ENCODE results near the gene SDK2.

SDK2 gene, protein sequence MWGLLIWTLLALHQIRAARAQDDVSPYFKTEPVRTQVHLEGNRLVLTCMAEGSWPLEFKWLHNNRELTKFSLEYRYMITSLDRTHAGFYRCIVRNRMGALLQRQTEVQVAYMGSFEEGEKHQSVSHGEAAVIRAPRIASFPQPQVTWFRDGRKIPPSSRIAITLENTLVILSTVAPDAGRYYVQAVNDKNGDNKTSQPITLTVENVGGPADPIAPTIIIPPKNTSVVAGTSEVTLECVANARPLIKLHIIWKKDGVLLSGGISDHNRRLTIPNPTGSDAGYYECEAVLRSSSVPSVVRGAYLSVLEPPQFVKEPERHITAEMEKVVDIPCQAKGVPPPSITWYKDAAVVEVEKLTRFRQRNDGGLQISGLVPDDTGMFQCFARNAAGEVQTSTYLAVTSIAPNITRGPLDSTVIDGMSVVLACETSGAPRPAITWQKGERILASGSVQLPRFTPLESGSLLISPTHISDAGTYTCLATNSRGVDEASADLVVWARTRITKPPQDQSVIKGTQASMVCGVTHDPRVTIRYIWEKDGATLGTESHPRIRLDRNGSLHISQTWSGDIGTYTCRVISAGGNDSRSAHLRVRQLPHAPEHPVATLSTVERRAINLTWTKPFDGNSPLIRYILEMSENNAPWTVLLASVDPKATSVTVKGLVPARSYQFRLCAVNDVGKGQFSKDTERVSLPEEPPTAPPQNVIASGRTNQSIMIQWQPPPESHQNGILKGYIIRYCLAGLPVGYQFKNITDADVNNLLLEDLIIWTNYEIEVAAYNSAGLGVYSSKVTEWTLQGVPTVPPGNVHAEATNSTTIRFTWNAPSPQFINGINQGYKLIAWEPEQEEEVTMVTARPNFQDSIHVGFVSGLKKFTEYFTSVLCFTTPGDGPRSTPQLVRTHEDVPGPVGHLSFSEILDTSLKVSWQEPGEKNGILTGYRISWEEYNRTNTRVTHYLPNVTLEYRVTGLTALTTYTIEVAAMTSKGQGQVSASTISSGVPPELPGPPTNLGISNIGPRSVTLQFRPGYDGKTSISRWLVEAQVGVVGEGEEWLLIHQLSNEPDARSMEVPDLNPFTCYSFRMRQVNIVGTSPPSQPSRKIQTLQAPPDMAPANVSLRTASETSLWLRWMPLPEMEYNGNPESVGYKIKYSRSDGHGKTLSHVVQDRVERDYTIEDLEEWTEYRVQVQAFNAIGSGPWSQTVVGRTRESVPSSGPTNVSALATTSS (N-terminal part only)

DNA sequence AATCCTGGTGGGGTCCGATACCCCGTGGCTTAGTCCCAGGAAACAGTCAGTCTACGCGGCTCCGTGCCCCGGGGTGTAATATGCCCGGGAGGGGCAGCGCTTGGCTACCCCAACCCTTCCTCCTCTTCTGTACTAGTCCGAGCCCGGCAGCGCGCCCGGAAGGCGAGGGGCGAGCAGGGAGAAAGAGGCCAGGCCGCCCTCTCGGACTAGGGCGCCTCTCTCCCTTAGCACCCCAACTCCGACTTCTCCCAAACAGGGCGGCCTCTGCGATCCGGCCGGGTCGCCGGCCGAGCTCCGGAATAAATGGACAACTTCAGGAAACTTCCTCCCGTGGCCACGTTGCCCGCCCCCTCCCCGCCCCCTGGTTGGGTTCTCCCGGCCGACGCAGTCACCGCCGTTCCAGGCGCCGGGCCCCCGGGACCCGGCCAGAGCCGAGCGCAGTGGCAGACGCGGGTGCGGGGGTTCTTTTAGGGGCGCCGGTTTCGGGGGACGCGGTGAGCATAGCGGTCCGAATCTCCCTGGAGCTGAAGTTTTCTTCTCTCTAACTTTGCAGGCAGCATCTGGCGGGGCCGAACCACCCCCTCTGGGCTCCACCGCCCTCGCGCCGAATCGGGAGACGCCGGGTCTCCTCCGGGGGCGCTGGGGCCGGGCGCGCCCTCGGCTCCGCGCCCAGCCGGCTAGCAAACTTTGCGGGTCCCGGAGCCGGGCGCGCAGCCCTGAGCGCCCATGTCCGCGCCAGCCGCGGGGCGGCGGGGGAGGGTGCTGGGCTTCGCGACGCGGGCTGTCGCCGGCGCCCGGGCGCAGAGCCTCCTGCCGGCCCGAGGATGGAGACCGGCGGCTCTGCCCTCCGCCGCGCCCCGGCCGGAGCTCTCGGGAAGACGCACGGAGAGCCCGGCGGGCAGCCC, at the start of gene SDK2:
Gene SDK2, minus strand, starts transcription at position 301 of the 905 bp plus-strand sequence. CDS start 357 bp downstream, outside the sequence.
- DNase-seq (ENCODE audit: low spot score): no peak

DNA sequence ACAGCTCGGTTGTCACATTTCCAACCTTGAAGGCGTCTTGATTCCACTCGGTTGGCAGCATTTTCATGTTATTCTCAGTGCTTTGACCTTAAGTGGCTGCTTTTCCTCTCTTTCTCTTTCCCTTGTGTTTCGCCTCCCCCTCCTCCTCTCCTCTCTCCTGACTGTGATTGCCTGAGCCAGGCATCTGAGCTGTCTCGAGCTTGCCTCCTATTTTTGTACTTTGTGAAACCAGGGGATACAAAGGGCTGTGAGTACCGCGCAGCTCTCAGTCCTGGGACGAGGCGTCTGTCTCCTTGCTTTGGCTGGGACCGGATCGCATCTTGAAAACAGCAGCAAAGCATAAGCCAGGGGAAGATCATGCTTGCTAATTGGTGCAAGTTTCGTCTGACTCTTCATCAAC, 48.8 kb upstream of the SDK2 start:
- DNase-seq (ENCODE audit: low spot score): no peak

DNA sequence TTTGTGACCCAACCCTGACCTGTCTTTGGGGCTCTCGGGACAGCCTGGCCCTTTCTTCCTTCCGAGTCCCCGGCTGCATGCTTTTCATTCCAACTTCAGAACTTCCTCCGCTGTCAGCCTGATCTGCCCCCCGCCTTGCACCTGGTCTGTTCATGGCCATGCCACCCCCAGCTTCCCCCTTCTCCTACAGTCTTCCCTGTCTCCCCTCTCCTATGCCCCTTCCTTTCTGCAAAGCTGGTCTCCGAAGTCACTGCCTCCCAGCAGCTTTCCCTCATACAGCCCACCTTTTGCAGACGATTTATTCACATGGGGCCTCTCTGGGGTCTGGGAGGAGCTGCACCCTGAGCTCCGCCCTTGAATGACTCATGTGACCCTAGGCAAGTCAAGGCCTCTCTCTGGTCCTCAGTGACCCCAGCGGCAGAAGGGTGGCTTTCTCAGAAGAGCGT, 47.1 kb upstream of the SDK2 start:
- no peak for DNase-seq (ENCODE audit: low spot score)

DNA sequence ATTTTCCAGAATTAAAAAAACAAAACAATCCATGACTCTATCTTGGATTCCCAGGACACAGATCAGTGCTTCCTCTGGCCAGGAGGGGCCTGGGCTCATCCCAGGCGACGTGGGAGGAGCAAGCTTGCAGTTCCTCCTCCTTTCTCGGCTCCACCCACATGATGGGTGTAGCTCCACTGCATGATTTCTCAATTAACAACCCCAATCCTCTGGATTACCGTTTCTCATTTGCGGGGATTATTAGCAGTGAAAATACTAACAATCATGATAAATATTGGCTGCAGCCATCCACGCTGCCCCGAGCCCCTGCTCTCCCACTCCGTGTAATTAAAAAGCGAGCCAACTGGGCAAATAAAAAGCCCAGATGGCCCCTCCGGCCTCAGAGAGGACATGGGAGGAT, 46.4 kb upstream of the SDK2 start:
- DNase-seq (ENCODE audit: low spot score): no peak

DNA sequence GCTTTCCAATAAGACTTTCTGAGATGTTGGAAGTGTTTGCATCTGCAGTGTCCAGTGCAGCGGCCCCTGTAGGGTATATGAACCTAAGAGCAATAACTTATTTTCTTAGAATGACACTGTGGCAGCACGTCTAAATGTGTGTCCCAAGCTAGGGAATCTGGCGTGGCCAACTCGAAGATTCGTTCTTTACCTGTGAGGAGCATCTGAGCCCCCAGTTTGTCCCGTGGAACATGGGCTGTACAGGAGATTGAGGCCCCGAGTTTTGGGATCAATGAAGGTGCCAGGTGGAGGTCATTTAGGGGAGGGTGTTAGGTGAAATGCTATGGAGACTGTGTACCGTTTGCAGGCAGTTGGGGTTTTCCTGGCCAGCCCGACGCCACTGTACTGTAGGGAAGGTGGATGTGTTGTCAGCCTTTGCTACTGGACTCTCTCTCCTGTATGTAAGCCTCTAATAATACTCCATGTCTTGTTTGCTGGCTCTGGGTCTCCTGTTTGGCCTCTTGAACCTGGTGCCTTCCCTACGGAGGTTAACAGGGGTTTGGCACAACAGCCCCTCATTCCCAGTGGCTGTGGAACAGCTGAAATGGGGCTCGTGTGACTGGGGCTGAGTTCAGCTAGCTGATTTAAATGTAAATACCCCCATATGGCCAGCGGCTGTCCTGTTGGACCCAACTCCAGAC, 45.5 kb upstream of the SDK2 start:
- no peak for DNase-seq (ENCODE audit: low spot score)

DNA sequence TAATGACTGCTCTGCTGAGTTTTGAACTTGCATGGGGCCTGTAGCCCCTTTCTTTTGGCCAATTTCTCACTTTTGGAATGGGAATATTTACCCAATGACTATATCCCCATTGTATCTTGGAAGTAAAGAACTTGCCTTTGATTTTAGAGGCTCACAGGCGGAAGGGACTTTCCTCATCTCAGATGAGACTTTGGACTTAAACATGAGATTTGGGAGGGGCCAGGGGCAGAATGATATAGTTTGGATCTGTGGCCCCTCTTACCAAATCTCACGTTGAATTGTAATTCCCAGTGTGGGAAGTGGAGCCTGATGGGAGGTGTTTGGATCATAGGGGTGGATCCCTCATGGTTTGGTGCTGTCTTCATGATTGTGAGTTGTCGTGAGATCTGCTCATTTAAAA, 42.7 kb upstream of the SDK2 start:
- no peak for DNase-seq (ENCODE audit: low spot score)

DNA sequence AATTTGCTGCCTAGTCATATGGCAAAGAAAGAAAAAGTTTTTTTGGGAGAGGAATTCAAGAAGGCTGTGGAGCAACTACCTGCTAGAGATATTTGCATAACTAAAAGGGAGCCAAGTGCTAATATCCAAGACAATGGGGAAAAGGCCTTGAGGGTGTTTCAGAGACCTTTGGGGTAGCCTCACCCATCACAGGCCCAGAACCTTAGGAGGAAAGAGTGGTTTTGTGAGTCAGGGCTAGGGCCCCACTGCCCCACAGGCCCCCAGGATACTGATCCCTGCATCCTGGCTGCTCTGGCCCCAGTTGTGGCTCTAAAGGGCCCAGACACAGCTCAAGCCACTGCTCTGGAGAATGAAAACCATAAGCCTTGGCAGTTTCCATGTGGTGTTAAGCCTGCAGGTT, 41.9 kb upstream of the SDK2 start:
- DNase-seq (ENCODE audit: low spot score): no peak

DNA sequence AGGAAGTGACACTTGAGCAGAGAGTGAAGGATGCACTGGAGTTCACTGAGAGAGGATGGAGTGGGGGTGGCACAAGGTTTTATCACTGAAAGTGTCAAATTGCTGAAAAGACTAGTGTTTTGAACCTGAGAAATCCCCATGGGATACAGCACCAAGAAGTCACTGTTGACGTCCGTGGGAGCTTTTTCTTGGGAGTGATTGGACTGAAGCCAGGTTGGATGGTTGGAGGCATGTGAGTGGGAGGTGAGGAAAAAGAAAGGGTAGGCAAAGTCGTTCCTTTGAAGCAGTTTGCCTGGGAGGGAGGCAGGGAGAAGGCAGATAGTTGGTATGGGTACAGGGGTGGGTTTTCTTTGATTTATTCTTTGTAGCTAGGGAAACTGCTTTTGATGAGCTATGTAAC, 39.9 kb upstream of the SDK2 start:
- no peak for DNase-seq (ENCODE audit: low spot score)

DNA sequence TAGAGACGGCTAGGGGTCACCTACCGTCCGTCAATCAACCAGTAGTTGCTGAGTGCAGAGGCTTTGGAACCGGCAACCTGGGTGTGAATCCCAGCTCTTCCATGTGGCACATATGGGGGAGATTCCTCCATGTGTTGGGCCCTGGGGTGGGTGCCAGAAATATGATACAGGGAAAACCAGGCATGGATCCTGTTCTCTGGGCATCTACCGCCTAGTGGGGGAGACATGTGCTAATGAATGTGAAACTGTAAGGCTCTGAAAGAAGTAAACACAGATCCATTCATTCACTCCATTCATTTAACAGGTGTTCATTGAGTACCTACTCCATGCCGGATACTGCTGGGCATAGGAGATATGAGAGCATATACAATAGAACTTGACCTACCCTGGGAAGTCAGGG, 39.5 kb upstream of the SDK2 start:
- DNase-seq (ENCODE audit: low spot score): no peak

DNA sequence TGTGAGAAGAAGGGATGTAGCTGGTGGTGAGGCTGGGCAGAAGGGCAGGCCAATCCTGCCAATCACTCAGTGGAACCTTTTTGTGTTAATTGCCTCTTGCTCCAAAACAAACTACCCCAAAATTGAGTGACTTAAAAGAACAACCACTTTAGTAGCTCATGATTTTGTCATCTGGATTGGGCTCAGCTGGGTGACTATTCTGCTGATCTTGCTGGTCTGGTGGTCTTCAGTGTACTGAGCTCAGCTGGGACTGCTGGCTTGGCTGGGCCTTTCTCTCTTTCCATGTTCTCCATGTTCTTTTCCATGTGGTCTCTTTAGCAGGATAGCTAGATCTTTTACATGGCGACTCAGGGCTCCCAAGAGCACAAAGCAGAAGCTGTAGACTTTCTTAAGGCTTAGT, 37.7 kb upstream of the SDK2 start:
- no peak for DNase-seq (ENCODE audit: low spot score)

DNA sequence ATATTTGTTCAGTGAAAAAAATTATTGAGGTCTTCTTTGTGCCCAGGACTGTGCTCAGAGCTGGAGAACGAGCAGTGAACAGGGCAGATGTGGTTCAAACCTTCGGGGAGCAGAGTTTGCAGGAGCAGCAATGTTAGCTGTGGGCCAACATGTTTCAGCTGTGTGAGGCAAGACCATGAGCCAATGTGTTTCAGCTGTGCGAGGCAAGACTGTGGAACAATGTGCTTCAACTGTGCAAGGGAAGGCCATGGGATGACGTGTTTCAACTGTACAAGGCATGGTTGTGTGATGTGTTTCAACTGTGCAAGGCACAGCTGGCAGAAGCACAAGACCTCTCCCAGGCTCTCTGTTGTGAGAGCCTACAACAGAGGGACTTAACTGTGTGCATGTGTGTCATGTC, 35.2 kb upstream of the SDK2 start:
- DNase-seq (ENCODE audit: low spot score): no peak

DNA sequence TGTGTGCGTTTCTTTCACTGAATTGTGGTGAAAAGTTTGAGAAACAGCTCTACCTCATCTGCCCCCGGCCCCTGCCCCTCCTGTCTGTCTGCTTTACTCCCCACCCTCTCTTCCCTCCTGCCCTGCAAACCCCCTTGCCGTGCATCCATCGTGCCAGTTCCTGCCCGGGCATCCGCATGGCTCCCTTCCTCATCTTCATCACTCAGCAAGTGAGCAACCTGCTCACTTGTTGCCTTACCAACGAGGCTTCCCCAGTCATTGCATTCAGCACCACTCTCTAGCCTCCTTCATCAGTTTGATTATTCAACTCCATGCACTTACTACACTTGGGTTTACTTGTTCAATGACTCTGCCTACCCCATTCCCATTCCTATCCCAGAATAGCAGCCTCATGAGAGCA, 34.8 kb upstream of the SDK2 start:
- no peak for DNase-seq (ENCODE audit: low spot score)

DNA sequence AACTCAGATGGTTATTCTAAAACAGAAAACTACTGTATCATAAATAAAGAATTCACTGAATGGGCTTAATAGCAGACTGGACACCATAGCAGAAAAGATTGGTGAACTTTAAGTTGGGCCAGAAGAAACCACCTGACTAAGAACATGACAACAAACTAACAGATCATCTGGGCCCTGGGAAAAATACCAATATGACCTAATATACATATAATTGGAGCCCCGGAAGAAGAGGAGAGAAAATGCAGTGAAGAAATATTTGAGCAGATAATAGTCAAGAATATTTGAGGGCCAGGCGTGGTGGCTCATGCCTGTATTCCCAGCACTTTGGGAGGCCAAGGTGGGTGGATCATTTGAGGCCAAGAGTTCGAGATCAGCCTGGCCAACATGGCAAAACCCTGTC, 25.5 kb upstream of the SDK2 start:
- no peak for DNase-seq (ENCODE audit: low spot score)

DNA sequence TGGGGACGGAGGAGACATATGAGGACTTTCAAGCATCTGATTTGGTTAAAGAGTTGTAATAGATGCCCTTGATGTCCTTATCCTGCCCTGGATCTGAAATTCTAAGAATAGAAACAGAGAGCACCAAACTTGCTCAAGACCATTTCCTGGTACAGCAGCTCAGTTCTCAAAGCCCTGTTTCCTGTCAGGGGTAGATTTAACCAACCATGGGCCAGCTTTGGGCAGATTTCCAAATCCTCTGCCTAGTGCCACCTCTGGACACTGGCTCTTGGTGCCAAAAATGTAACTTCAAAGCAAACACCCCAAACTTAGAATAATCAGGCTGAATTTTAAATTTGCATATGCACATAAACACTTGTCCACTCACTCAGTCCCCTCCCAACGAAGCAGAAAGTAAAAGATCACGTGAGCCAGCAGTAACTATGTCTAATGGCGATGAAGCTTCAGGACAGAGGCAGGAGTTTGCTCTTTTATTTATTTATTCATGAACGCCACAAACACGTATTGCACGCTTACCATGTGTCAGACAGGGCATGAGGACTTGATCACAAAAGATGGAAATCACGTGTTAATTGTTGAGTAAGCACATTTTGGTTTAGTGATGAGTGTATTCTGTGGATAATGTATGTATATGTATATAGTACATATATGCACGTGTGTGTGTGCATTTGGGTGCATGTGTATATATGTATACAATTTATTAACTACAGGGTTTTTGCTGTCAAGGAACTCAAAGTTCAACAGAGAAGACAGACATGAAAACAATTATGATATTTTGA, 23.1 kb upstream of the SDK2 start:
- no peak for DNase-seq (ENCODE audit: low spot score)

DNA sequence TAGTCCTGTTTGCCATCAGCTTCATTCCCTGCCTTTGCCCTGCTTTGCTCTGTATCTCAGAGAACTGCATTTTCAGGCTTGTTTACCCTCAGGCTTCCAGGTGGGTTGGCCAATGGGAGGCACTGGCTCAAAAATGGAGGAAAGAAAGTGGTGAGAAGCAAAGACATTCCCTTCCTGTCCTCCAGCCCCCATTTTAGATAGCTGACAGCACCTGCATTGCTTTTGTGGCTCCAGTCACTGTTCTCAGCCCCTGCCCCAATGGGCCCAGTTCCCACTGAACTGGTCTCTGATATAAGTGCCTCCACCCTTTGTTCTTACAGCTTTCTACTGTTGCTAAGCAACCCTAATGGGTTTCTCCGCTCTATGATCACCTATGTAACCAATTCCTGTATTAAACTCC, 19.4 kb upstream of the SDK2 start:
- DNase-seq (ENCODE audit: low spot score): no peak

DNA sequence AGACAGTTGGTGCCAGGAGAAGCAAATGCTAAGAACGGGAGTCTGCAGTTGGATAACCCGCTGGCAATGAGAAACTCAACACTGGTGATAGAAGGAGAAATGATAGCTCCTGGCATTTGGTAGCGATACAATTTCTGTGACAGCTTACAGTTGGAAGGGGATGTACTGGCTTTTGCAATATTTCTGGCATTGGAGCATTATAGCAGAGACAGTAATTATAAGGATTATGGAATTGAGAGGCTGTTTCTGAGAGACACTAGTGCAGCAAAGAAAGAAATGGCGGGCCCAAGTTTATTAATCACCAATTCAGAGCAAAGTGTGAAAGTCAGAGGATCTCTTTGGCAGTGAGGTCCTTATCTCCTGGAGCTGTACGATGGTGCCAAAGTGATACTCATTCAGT, 16.1 kb upstream of the SDK2 start:
- DNase-seq (ENCODE audit: low spot score): no peak

DNA sequence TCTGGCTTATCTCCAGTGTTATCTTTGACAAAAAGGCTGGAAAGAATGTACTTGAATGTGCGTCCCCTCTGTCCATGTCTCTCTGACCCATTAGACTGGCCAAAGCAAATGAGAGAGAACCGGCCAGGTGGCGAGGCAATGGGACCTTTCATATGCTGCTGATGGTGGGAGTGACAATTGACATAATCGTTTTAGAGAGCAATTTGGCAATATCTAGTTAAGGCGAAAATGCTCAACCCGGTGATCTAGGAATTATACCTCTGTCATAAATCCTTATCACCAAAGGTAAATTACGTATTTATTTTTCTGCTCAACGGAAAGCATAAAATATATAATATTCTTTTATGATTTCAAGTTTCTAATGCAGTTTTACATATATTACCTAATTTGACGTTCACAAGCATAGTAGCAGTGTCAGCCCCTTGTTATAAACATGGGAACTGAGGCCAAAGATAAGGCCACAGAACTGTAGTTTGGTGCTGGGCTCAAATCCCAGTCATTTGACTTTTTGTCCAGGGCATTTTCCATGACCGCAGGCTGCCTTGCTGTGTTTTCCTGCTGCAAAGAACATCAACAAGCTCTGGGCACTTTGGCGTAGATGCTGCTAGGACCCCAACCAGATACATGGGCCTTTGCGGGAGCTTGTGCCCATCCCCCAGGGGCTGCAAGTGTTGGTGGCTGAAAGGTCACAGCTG, 14.7 kb upstream of the SDK2 start:
- no peak for DNase-seq (ENCODE audit: low spot score)

DNA sequence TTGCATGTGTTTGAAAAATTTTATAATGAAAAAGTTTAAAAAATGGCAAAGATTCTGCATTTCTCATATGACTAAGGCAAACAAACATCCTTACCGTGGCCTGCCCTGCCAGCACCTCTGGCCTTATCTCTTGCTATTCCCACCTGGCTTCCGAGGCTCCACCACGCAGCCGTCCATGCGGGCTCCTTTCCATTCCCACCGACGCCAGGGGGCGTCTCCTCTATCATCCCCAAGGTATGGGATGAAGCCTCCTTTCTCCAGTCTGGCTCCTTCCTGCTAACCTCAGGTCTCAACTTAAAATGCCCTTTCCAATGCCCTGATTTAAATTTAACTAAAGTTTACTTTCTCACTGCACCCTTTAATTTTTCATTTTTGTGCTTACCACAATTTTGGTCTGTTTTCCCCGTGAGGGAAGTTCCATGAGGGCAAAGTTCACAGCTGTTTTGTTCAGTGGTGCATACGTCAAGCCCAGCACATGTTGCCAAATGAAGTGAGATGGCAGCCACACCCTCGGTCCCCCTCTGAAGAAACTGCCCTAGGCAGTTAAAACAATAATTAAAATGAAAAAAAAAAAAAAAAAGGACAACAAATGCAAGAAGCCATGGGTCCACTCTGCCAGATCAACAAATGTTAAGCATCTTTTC, 13.3 kb upstream of the SDK2 start:
- no peak for DNase-seq (ENCODE audit: low spot score)

DNA sequence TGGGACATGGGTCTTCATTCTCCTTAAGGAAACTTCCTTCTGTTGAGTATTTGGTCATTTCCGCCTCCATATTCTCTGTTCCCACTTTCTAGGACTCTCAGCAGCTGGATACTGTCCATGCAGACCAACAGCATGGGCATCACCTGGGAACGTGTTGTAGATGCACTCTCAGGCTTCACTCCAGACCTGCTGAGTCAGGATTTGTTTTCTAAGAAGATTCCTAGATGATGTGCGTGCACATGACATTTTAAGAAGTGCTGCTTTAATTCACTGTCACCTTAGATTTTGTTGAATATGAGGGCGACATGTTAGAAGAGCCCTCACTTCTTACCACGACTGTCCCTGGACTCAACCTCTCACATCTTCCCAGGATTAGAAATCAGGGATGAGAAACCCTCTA, 10.0 kb upstream of the SDK2 start:
- DNase-seq (ENCODE audit: low spot score): no peak
